ENCODE measurements around the gene ZSWIM3. TPM values are rescaled to one million over a fixed set of nuclear protein-coding genes. Genes with fewer than 3 reads are reported as not detected.
A peak's percentile ranks its signal among the peaks of the same experiment; 100 is the strongest.

Gene ZSWIM3
- total RNA-seq, 4 donors from 2014 or later, result 1.3 to 3.3 (median 2.1) TPM

DNA sequence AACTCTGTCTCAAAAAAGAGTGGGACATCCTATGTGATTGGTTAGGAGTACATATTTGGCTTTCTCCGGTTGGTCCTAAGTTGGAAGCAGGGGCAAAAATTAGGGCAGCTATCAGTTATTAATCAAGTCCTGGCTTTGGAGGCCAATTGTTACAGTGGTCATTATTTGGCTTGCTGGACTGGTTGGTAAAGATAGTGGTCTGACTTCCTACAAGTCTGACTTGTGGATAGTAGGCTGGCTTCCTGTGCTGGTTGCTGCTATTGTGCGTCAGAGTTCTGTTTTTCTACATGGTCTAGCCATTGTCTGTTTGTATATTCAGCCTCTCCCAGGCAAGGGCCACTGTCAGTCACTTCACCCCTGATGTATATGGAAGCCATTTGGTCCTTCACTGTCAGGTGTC lies 7.2 kb upstream of the ZSWIM3 start:
- Histone ChIP-seq H3K4me3 (no peak overlapping the region), H3K4me1 (peaks cover 10 to 14% of the 10 kb centered on the region in 2 donors), H3K9me3 (no peaks in the 10 kb centered on the region), H3K27me3 (no peaks in the 10 kb centered on the region), H3K27ac (peak overlapping the region in 1 of 4 donors; percentile 47), H3K36me3 (peaks cover 0 to 39% of the 10 kb centered on the region in 2 donors)
- intact Hi-C loops (cut with DNase I; ENCODE audit: low total_unique reads), result no loop called here
- in situ Hi-C loops (cut with MboI; ENCODE audit: low sequenced_read_pairs in 4 of 4), result no loop called here
- DNase-seq (no peak), ATAC-seq (no peak)
- TF ChIP-seq, protein P1, sequence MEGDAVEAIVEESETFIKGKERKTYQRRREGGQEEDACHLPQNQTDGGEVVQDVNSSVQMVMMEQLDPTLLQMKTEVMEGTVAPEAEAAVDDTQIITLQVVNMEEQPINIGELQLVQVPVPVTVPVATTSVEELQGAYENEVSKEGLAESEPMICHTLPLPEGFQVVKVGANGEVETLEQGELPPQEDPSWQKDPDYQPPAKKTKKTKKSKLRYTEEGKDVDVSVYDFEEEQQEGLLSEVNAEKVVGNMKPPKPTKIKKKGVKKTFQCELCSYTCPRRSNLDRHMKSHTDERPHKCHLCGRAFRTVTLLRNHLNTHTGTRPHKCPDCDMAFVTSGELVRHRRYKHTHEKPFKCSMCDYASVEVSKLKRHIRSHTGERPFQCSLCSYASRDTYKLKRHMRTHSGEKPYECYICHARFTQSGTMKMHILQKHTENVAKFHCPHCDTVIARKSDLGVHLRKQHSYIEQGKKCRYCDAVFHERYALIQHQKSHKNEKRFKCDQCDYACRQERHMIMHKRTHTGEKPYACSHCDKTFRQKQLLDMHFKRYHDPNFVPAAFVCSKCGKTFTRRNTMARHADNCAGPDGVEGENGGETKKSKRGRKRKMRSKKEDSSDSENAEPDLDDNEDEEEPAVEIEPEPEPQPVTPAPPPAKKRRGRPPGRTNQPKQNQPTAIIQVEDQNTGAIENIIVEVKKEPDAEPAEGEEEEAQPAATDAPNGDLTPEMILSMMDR (IDR thresholded peaks at IDR 0.05 in 4 of 5, conservative IDR thresholded peaks at IDR 0.05 in 1 of 5), result no peak
- no peak for TF ChIP-seq POLR2A (IDR thresholded peaks at IDR 0.05)

DNA sequence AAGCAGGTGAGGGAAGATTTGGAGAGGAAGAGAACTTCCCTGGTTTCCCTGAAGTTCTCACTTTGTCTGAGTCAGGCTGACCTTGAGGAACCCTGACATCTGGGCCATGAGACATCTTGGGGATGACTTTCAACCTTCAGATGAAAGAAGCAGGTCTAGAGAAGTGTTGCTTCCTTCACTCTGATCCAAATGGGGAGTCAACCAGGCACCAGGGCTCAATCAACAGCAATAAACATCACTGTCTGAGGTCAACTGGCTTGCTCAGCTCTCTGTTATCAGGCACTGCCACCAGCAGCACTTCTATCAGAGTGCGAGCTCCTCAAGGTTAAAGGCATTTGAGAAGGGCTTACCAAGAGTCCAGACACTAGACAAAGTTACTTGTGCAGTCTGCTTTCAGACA lies 6.5 kb upstream of the ZSWIM3 start:
- no peak for TF ChIP-seq POLR2A (IDR thresholded peaks at IDR 0.05)
- TF ChIP-seq, protein P1 (IDR thresholded peaks at IDR 0.05 in 4 of 5, conservative IDR thresholded peaks at IDR 0.05 in 1 of 5), result no peak
- Histone ChIP-seq H3K27ac (peak overlapping the region in 1 of 4 donors; percentile 47), H3K36me3 (peaks cover 0 to 34% of the 10 kb centered on the region in 2 donors)

DNA sequence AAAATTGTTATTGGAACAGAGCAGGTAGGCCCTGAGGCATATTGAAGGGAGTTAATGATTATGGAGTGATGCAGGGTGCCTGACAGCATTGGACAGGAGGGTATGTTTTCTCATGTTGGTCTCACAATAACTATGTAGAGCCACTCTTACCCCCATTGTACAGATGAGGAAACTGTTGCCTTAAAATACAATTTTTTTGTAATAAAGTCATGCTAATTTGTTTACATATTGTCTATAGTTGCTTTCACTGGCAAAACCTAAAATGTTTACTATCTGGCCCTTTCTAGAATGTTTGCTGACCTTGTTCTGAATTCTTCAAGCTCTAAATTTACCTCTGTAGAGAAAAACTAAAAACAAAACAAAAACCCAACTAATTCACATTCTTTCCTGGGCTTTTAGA lies 5.9 kb upstream of the ZSWIM3 start:
- DNase-seq, result no peak
- Histone ChIP-seq H3K9me3 (no peaks in the 10 kb centered on the region), H3K4me3 (no peak overlapping the region), H3K27me3 (no peaks in the 10 kb centered on the region), H3K36me3 (peaks cover 0 to 28% of the 10 kb centered on the region in 2 donors), H3K4me1 (peaks cover 23% of the 10 kb centered on the region in 2 donors), H3K27ac (peak overlapping the region in 1 of 4 donors; percentile 47)
- TF ChIP-seq POLR2A (IDR thresholded peaks at IDR 0.05), result no peak
- TF ChIP-seq, protein P1 (IDR thresholded peaks at IDR 0.05 in 4 of 5, conservative IDR thresholded peaks at IDR 0.05 in 1 of 5), result no peak
- intact Hi-C loops (cut with DNase I; ENCODE audit: low total_unique reads), result no loop called here
- in situ Hi-C loops (cut with MboI; ENCODE audit: low sequenced_read_pairs in 4 of 4), result no loop called here
- ATAC-seq, result no peak

More for the DNA sequence above, 6.5 kb upstream of the ZSWIM3 start:
- Histone ChIP-seq H3K4me3 (no peak overlapping the region), H3K9me3 (no peaks in the 10 kb centered on the region), H3K27me3 (no peaks in the 10 kb centered on the region), H3K4me1 (peaks cover 17 to 18% of the 10 kb centered on the region in 2 donors)
- in situ Hi-C loops (cut with MboI; ENCODE audit: low sequenced_read_pairs in 4 of 4) (no loop called here), intact Hi-C loops (cut with DNase I; ENCODE audit: low total_unique reads) (no loop called here)
- DNase-seq (no peak), ATAC-seq (no peak)

DNA sequence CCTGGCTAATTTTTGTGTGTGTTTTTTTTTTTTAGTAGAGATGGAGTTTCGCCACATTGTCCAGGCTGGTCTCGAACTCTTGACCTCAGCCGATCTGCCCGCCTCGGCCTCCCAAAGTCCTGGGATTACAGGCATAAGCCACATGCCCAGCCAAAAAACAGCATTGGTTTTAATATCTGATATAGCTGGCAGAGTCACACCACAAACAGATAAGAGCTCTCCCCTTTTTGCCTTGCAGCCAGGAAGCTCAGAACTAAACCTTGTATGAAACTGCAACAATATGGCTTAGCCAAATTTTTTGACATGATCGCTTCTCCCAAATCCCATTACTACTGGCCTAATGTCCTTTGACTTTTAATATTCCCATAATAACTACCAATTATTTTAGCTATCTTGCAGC lies 5.1 kb upstream of the ZSWIM3 start:
- Histone ChIP-seq H3K36me3 (peaks cover 0 to 25% of the 10 kb centered on the region in 2 donors), H3K27ac (no peak overlapping the region), H3K4me3 (no peak overlapping the region), H3K9me3 (no peaks in the 10 kb centered on the region), H3K27me3 (no peaks in the 10 kb centered on the region), H3K4me1 (peaks cover 24 to 26% of the 10 kb centered on the region in 2 donors)
- intact Hi-C loops (cut with DNase I; ENCODE audit: low total_unique reads), result no loop called here
- DNase-seq (no peak), ATAC-seq (no peak)
- no peak for TF ChIP-seq POLR2A (IDR thresholded peaks at IDR 0.05)
- TF ChIP-seq, protein P1 (IDR thresholded peaks at IDR 0.05 in 4 of 5, conservative IDR thresholded peaks at IDR 0.05 in 1 of 5), result no peak
- in situ Hi-C loops (cut with MboI; ENCODE audit: low sequenced_read_pairs in 4 of 4), result no loop called here

DNA sequence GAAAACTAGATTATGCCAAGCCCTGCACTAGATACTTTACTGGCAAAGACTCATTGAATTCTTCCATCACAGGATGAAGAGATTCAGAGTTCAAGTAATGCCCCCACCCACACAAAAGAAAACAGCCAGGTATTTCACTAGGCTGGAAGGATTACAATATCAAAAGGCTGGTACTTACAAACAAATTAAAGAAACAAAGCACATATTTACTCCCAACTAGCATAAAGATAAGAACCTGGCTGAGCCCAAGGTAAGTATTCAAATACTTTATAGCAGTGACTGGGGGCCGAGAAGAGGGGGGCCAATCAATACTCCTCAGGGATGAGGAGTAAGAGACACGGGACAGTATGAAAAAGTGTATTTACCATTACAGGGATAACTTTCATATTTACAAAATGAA lies 3.9 kb upstream of the ZSWIM3 start:
- ATAC-seq, result no peak
- Histone ChIP-seq H3K4me3 (no peak overlapping the region), H3K9me3 (no peaks in the 10 kb centered on the region), H3K36me3 (peaks cover 0 to 17% of the 10 kb centered on the region in 2 donors), H3K27ac (peak overlapping the region in 1 of 4 donors; percentile 44), H3K4me1 (peaks cover 30 to 37% of the 10 kb centered on the region in 2 donors), H3K27me3 (no peaks in the 10 kb centered on the region)
- no peak for DNase-seq
- in situ Hi-C loops (cut with MboI; ENCODE audit: low sequenced_read_pairs in 4 of 4) (no loop called here), intact Hi-C loops (cut with DNase I; ENCODE audit: low total_unique reads) (no loop called here)
- TF ChIP-seq, protein P1 (IDR thresholded peaks at IDR 0.05 in 4 of 5, conservative IDR thresholded peaks at IDR 0.05 in 1 of 5), result no peak
- no peak for TF ChIP-seq POLR2A (IDR thresholded peaks at IDR 0.05)

Measured in gastrocnemius medialis (tissue), 4 donors.